COLO668 (cell line): ENCODE data around the gene WBP1.
"Not testable (repeated sequence)": the region's sequence is repeated elsewhere in the genome, so short reads cannot be mapped to it uniquely, and the experiment has no call there.

Source experiments
- DNase-seq: peaks from one replicate; lab custom pipeline; 2025; ENCODE audit not compliant: unreplicated experiment; lab: John Stamatoyannopoulos, UW

WBP1 gene

GRCh38 chr2:74458132-74458937, at the start of gene WBP1:
Gene WBP1, plus strand, starts transcription at chr2:74458438. Its CDS starts 165 bp downstream, at chr2:74458603.
- DNase-seq = peak; percentile 99

- no peak for DNase-seq
Measured at GRCh38 chr2:74413001-74413698, 45.1 kb upstream of the WBP1 start.

- DNase-seq = peak; percentile 35
Measured at GRCh38 chr2:74414441-74414840, 43.8 kb upstream of the WBP1 start.

GRCh38 chr2:74414881-74415761, 43.1 kb upstream of the WBP1 start:
- DNase-seq = peak; percentile 53

GRCh38 chr2:74415762-74416395, 42.4 kb upstream of the WBP1 start:
- peak; percentile 18 for DNase-seq

GRCh38 chr2:74416778-74417177, 41.5 kb upstream of the WBP1 start:
- DNase-seq = no peak

GRCh38 chr2:74417197-74417596, 41.0 kb upstream of the WBP1 start:
- no peak for DNase-seq

- DNase-seq = no peak
Measured at GRCh38 chr2:74417763-74418162, 40.5 kb upstream of the WBP1 start.

GRCh38 chr2:74418312-74418711, 39.9 kb upstream of the WBP1 start:
- DNase-seq = no peak

- no peak for DNase-seq
Measured at GRCh38 chr2:74419345-74419744, 38.9 kb upstream of the WBP1 start.

GRCh38 chr2:74420006-74420405, 38.2 kb upstream of the WBP1 start:
- no peak for DNase-seq

- DNase-seq = not testable (repeated sequence)
Measured at GRCh38 chr2:74420443-74421103, 37.7 kb upstream of the WBP1 start.

GRCh38 chr2:74421221-74421870, 36.9 kb upstream of the WBP1 start, which contains the start of the genes C2orf81 and WDR54:
Gene C2orf81, minus strand, starts transcription at chr2:74421619. Its CDS starts 59 bp downstream, at chr2:74421560.
Gene WDR54, plus strand, starts transcription at chr2:74421730. Its CDS starts 424 bp downstream, at chr2:74422154.
- peak; percentile 97 for DNase-seq

- no peak for DNase-seq
Measured at GRCh38 chr2:74423231-74424095, 34.8 kb upstream of the WBP1 start.

- DNase-seq = no peak
Measured at GRCh38 chr2:74424139-74424992, 33.9 kb upstream of the WBP1 start.

GRCh38 chr2:74424995-74425406, 33.2 kb upstream of the WBP1 start:
- no peak for DNase-seq

- no peak for DNase-seq
Measured at GRCh38 chr2:74425523-74425922, 32.7 kb upstream of the WBP1 start.
